Ectodermal cell (in vitro differentiated cells): ENCODE measurements around the gene NGLY1.

Source experiments
- H3K27ac ChIP-seq: 2 replicates; pipeline ENCODE4 v1.7.0; 2013; ENCODE audit warnings: mild to moderate bottlenecking, low read depth, low read length; ENCODE audit not compliant: insufficient read depth, poor library complexity, severe bottlenecking
- H3K27me3 ChIP-seq: 2 replicates; pipeline ENCODE4 v1.7.0; 2013; ENCODE audit warnings: mild to moderate bottlenecking, low read length; ENCODE audit not compliant: insufficient read depth, control insufficient read depth, poor library complexity, severe bottlenecking
- H3K36me3 ChIP-seq: one replicate; pipeline ENCODE4 v1.7.0; 2013; ENCODE audit warnings: low read length; ENCODE audit not compliant: control insufficient read depth, insufficient read depth
- H3K4me1 ChIP-seq: one replicate; pipeline ENCODE4 v1.7.0; 2013; ENCODE audit warnings: low read length; ENCODE audit not compliant: control insufficient read depth, insufficient read depth
- H3K4me3 ChIP-seq: 2 replicates; pipeline ENCODE4 v1.7.0; 2013; ENCODE audit warnings: low read depth, low read length, control low read depth; ENCODE audit not compliant: insufficient read depth
- H3K9me3 ChIP-seq: 2 replicates; pipeline ENCODE4 v1.7.0; 2013; ENCODE audit warnings: mild to moderate bottlenecking, low read length, moderate library complexity; ENCODE audit not compliant: control insufficient read depth
- WGBS, 2 experiments: methylation state at CpG; one replicate each; pipeline ENCODE4 v1.1.7; 2013; ENCODE audit warnings: missing lambda C conversion rate in 2 of 2; 5-methylcytosine and 5-hydroxymethylcytosine counted together

The NGLY1 gene

GRCh38 chr3:25673738-25674298 is 109.4 kb downstream of the NGLY1 start:
- 92 to 94% methylated on average over 8 of the region's 8 CpGs for WGBS, 2 experiments
- Histone ChIP-seq H3K27ac (no peak overlapping the region), H3K27me3 (no peaks in the 10 kb centered on the region), H3K4me1 (no peaks in the 10 kb centered on the region), H3K9me3 (no peaks in the 10 kb centered on the region), H3K4me3 (no peak overlapping the region), H3K36me3 (no peaks in the 10 kb centered on the region)
